Smooth muscle cell (in vitro differentiated cells): ENCODE data around the gene ULK1. TPM values are rescaled to one million over a fixed set of nuclear protein-coding genes. Genes with fewer than 3 reads are reported as not detected.

ENCODE experiments used
- DNase-seq: peaks from one replicate; lab custom pipeline; 2025; ENCODE audit not compliant: unreplicated experiment; lab: John Stamatoyannopoulos, UW
- H2AFZ ChIP-seq: fragments of 200-600 bp; sonication (generic); 2 replicates; pipeline ENCODE4 v1.6.0; 2016; ENCODE audit warnings: antibody characterized with exemption, low read depth, mild to moderate bottlenecking
- H3F3A ChIP-seq: fragments of 200-600 bp; sonication (generic); 2 replicates; pipeline ENCODE4 v1.6.0; 2017; ENCODE audit warnings: antibody characterized with exemption, low read depth
- H3K27ac ChIP-seq: fragments of 200-600 bp; sonication (generic); 2 replicates; pipeline ENCODE4 v1.5.1; 2016; ENCODE audit warnings: low read depth, mild to moderate bottlenecking
- H3K27me3 ChIP-seq: fragments of 200-600 bp; sonication (generic); 2 replicates; pipeline ENCODE4 v1.6.1; 2016; ENCODE audit warnings: low read depth, mild to moderate bottlenecking
- H3K36me3 ChIP-seq: fragments of 200-600 bp; sonication (generic); 2 replicates; pipeline ENCODE4 v1.5.1; 2016; ENCODE audit warnings: low read depth
- H3K4me1 ChIP-seq: fragments of 200-600 bp; sonication (generic); 2 replicates; pipeline ENCODE4 v1.5.1; 2016; ENCODE audit warnings: low read depth
- H3K4me2 ChIP-seq: fragments of 200-600 bp; sonication (generic); 2 replicates; pipeline ENCODE4 v1.6.0; 2016; ENCODE audit warnings: mild to moderate bottlenecking
- H3K4me3 ChIP-seq: fragments of 200-600 bp; sonication (generic); 2 replicates; pipeline ENCODE4 v1.5.1; 2016; ENCODE audit warnings: mild to moderate bottlenecking
- H3K79me2 ChIP-seq: fragments of 200-600 bp; sonication (generic); 2 replicates; pipeline ENCODE4 v1.6.0; 2016; ENCODE audit warnings: low read depth, mild to moderate bottlenecking
- H3K9ac ChIP-seq: fragments of 200-600 bp; sonication (generic); 2 replicates; pipeline ENCODE4 v1.6.0; 2016; ENCODE audit warnings: low read depth
- H3K9me3 ChIP-seq: fragments of 200-600 bp; sonication (generic); replicated peaks from 2 replicates; pipeline ENCODE4 v1.5.1; 2016; ENCODE audit warnings: low read depth
- H4K20me1 ChIP-seq: fragments of 200-600 bp; sonication (generic); 2 replicates; pipeline ENCODE4 v1.6.0; 2016; ENCODE audit warnings: low read depth
- CTCF ChIP-seq: fragments of 200-600 bp; sonication (generic); IDR thresholded peaks from 2 replicates; pipeline ENCODE4 v1.5.1; 2017; ENCODE audit warnings: borderline replicate concordance, mild to moderate bottlenecking, antibody characterized with exemption; ENCODE audit not compliant: insufficient read depth, poor library complexity, severe bottlenecking
- WGBS: methylation state at CpG from one replicate; pipeline ENCODE4 v1.1.7; 2016; ENCODE audit warnings: low lambda C conversion rate; 5-methylcytosine and 5-hydroxymethylcytosine counted together
- polyA plus RNA-seq: library from polyadenylated mRNA; unstranded; fragments of >200 nt; fragmentation: Nextera tagmentation; extraction: Ambion mirVana; gene quantifications from 2 replicates; pipeline ENCODE4 v1.2.1, GENCODE V29; 2016
- total RNA-seq: library from RNA; depleted of rRNA; stranded (reverse); fragments of >200 nt; gene quantifications from 2 replicates; pipeline ENCODE4 v1.2.3, GENCODE V29; 2014

ULK1 gene
- total RNA-seq (8.1 and 10.5 TPM in 2 replicates), polyA plus RNA-seq (8.5 and 19.9 TPM in 2 replicates)

DNA sequence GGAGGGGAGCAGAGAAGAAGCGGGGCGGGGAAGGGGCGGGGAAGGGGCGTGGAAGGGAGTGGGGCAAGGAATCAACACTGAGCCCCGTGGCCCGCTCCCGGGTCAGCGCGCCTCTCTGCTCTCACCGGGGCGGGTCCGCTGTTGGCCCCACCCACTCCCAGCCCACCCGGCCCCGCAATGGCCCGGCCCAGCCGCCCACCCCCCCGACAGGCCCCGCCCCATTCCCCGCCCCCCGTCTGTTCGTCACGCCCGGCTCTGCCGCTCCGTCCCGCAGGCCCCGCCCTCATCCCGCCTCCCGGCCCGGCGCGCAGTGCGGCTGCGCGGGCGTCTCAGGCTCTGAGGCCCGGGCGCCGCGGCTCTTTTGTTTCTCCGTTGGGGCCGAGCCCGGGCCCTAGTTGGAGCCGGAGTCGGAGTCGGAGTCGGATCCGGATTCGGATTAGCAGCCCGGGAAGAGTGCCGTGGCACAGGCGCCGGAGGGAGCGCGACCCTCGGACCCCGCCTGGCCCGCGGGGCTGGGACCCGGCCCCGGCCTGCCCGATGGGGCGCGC lies at the start of gene ULK1:
TSS of gene ULK1 (plus strand) at position 310 of the 548 bp plus-strand sequence. CDS start 380 bp downstream, outside the sequence.
- no peak within 1 kb of the TSS for H2AFZ ChIP-seq
- H3K4me1 ChIP-seq, result peaks cover 16% of the 10 kb centered on the region

DNA sequence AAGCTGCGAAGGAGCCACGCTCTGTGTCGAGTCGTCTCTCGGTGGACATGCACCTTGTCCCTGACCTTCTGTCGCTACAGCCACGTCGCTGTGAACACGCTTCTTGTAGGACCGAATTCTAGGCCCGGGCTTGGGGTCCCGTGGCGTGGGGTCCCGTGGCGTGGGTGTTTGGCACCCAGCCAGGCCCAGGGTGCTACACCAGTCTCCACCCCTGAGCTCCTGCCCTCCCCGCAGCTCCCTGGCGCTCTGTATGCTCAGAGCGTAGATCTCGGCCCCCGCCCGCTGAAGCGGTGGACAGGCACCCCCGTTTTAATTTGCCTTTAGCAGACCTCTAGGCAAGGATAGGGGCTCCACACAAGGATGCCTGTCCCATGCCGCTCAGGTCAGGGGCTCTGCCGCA lies 49.8 kb upstream of the ULK1 start:
- H3K27me3 ChIP-seq, result no peaks in the 10 kb centered on the region
- H3K9ac ChIP-seq, result no peak overlapping the region
- H3K4me1 ChIP-seq, result no peaks in the 10 kb centered on the region
- no peak for DNase-seq
- no peaks in the 10 kb centered on the region for H3K79me2 ChIP-seq
- H3K4me3 ChIP-seq, result no peak overlapping the region
- no peaks in the 10 kb centered on the region for H3K36me3 ChIP-seq
- TF ChIP-seq CTCF, result no peak
- no peaks in the 10 kb centered on the region for H3K9me3 ChIP-seq
- no peak overlapping the region for H3K4me2 ChIP-seq
- WGBS, result 95% methylated on average over 25 of the region's 25 CpGs
- H4K20me1 ChIP-seq, result no peaks in the 10 kb centered on the region
- no peak overlapping the region for H3K27ac ChIP-seq
- no peak overlapping the region for H2AFZ ChIP-seq
- no peaks in the 10 kb centered on the region for H3F3A ChIP-seq

More for the DNA sequence above, at the start of gene ULK1:
- Histone ChIP-seq H4K20me1 (peaks cover 41% of the 10 kb centered on the region), H3K36me3 (no peaks in the 10 kb centered on the region), H3K27ac (peak within 1 kb of the TSS; percentile 93), H3K9ac (peak within 1 kb of the TSS; percentile 87), H3K79me2 (peaks cover 38% of the 10 kb centered on the region), H3K9me3 (no peaks in the 10 kb centered on the region), H3K4me3 (peak within 1 kb of the TSS; percentile 79), H3K27me3 (peaks cover 3% of the 10 kb centered on the region), H3F3A (peaks cover 4% of the 10 kb centered on the region), H3K4me2 (peak within 1 kb of the TSS; percentile 98)
- WGBS, result under 1% methylated on average over 39 of the region's 64 CpGs
- peak; percentile 81 for DNase-seq
- no peak for TF ChIP-seq CTCF

- Histone ChIP-seq H3K36me3 (no peaks in the 10 kb centered on the region), H3K4me3 (no peak overlapping the region), H3K9me3 (no peaks in the 10 kb centered on the region), H3K27ac (no peak overlapping the region), H2AFZ (no peak overlapping the region), H3K4me1 (no peaks in the 10 kb centered on the region), H4K20me1 (no peaks in the 10 kb centered on the region), H3F3A (no peaks in the 10 kb centered on the region), H3K79me2 (no peaks in the 10 kb centered on the region), H3K4me2 (no peak overlapping the region), H3K9ac (no peak overlapping the region), H3K27me3 (no peaks in the 10 kb centered on the region)
- TF ChIP-seq CTCF, result no peak
- WGBS, result 94% methylated on average over 29 of the region's 29 CpGs
- no peak for DNase-seq
Measured at GRCh38 chr12:131845121-131845520, 49.3 kb upstream of the ULK1 start.

GRCh38 chr12:131847456-131847855 lies 47.0 kb upstream of the ULK1 start:
- no peak overlapping the region for H3K27ac ChIP-seq
- DNase-seq, result no peak
- no peak overlapping the region for H3K4me2 ChIP-seq
- no peak for TF ChIP-seq CTCF
- no peak overlapping the region for H3K9ac ChIP-seq
- H4K20me1 ChIP-seq, result no peaks in the 10 kb centered on the region
- no peaks in the 10 kb centered on the region for H3K9me3 ChIP-seq
- no peak overlapping the region for H2AFZ ChIP-seq
- H3K27me3 ChIP-seq, result no peaks in the 10 kb centered on the region
- no peak overlapping the region for H3K4me3 ChIP-seq
- H3K36me3 ChIP-seq, result no peaks in the 10 kb centered on the region
- H3K79me2 ChIP-seq, result no peaks in the 10 kb centered on the region
- H3F3A ChIP-seq, result no peaks in the 10 kb centered on the region
- H3K4me1 ChIP-seq, result no peaks in the 10 kb centered on the region
- 92% methylated on average over 10 of the region's 10 CpGs for WGBS
